HG03135 (cell line): ENCODE measurements around the gene HS3ST3B1.

Experiments used
- ATAC-seq: cut with Tn5 transposase; IDR thresholded peaks from one replicate; pipeline ENCODE4 v1.9.1; 2021; ENCODE audit warnings: mild to moderate bottlenecking, moderate library complexity; ENCODE audit not compliant: unreplicated experiment

Gene HS3ST3B1

DNA sequence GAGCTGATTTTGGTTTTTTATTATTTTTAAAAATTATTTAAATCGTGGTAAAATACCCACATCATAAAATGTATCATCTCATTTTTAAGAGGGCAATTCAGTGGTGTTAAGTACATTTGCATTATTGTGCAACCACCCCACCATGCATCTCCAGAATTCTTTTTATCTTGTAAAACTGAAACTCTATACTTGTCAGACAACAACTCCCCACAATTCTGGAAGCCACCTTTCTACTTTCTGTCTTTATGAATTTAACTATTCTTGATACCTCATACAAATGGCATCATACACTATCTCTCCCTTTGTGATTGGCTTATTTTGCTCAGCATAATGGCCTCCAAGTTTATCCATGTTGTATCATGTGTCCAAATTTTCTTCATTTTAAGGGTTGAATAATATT lies 97.9 kb downstream of the HS3ST3B1 start:
- ATAC-seq, result no peak
